IMR-90 (cell line): Measurements from ENCODE around the gene TFAP2A. TPM values are rescaled to one million over a fixed set of nuclear protein-coding genes. Genes with fewer than 3 reads are reported as not detected.

ENCODE experiments used
- ATAC-seq: fragments of 200-7000 bp; cut with Tn5 transposase; 2 replicates; pipeline ENCODE4 v1.9.1; 2020; ENCODE audit warnings: low read depth, mild to moderate bottlenecking, moderate library complexity
- BruUV-seq: library from RNA; stranded (reverse); fragments of 400-500 nt; replicated peaks from 2 replicates; lab custom pipeline; 2021; lab: Mats Ljungman, UMichigan
- CTCF ChIA-PET: fragments of 300-600 bp; formaldehyde crosslinking; extraction: SDS; loops from one replicate; lab custom pipeline; 2021; ENCODE audit warnings: antibody characterized with exemption; lab: Yijun Ruan, JAX
- POLR2A ChIA-PET: fragments of 300-600 bp; sonication (Branson Sonifier 250); formaldehyde crosslinking; loops from one replicate; lab custom pipeline; 2022; ENCODE audit warnings: antibody characterized with exemption; ENCODE audit not compliant: unreplicated experiment; lab: Charles Lee
- DNase-seq: peaks from one replicate; pipeline ENCODE4 v3.0.0; 2013
- H2AFZ ChIP-seq: replicated peaks from 2 replicates; pipeline ENCODE3; 2013; ENCODE audit warnings: low read length, mild to moderate bottlenecking; ENCODE audit not compliant: poor library complexity
- H2AK5ac ChIP-seq: 2 replicates; pipeline ENCODE4 v1.6.1; 2013; ENCODE audit warnings: low read depth, low read length, inconsistent platforms
- H2AK9ac ChIP-seq: replicated peaks from 2 replicates; pipeline ENCODE3; 2013; ENCODE audit warnings: mild to moderate bottlenecking, low read depth, low read length, moderate library complexity; ENCODE audit not compliant: poor library complexity
- H2BK120ac ChIP-seq: 2 replicates; pipeline ENCODE4 v1.6.1; 2013; ENCODE audit warnings: low read depth, low read length, inconsistent platforms
- H2BK15ac ChIP-seq: 3 replicates; pipeline ENCODE4 v1.6.1; 2013; ENCODE audit warnings: low read depth, low read length, inconsistent platforms
- H2BK20ac ChIP-seq: 2 replicates; pipeline ENCODE4 v1.6.1; 2013; ENCODE audit warnings: low read depth, mild to moderate bottlenecking, inconsistent platforms, low read length, moderate library complexity
- H2BK5ac ChIP-seq: 2 replicates; pipeline ENCODE4 v1.6.1; 2013; ENCODE audit warnings: mild to moderate bottlenecking, low read depth, low read length, inconsistent platforms; ENCODE audit not compliant: poor library complexity, severe bottlenecking
- H3K14ac ChIP-seq: replicated peaks from 2 replicates; pipeline ENCODE4 v1.6.1; 2013; ENCODE audit warnings: low read depth, low read length, inconsistent platforms
- H3K18ac ChIP-seq: 2 replicates; pipeline ENCODE4 v1.6.1; 2013; ENCODE audit warnings: low read depth, low read length, control low read depth
- H3K23ac ChIP-seq: 2 replicates; pipeline ENCODE4 v1.6.1; 2013; ENCODE audit warnings: low read depth, low read length, inconsistent platforms
- H3K27ac ChIP-seq: 2 replicates; pipeline ENCODE4 v1.5.1; 2013; ENCODE audit warnings: mild to moderate bottlenecking, control low read depth, low read length; ENCODE audit not compliant: insufficient read depth
- H3K27me3 ChIP-seq: 2 replicates; pipeline ENCODE4 v1.6.1; 2013; ENCODE audit warnings: low read length; ENCODE audit not compliant: control insufficient read depth, insufficient read depth
- H3K36me3 ChIP-seq: 2 replicates; pipeline ENCODE4 v1.6.1; 2013; ENCODE audit warnings: low read length, mixed read lengths; ENCODE audit not compliant: control insufficient read depth, insufficient read depth
- H3K4ac ChIP-seq: 2 replicates; pipeline ENCODE4 v1.6.1; 2013; ENCODE audit warnings: low read depth, low read length, inconsistent platforms
- H3K4me1 ChIP-seq: 2 replicates; pipeline ENCODE4 v1.6.1; 2013; ENCODE audit warnings: low read length, mixed read lengths; ENCODE audit not compliant: control insufficient read depth, insufficient read depth
- H3K4me2 ChIP-seq: 2 replicates; pipeline ENCODE4 v1.6.1; 2013; ENCODE audit warnings: low read depth, mild to moderate bottlenecking, control low read depth, low read length, moderate library complexity
- H3K4me3 ChIP-seq: 2 replicates; pipeline ENCODE4 v1.5.1; 2013; ENCODE audit warnings: low read depth, mild to moderate bottlenecking, control low read depth, low read length, moderate library complexity; ENCODE audit not compliant: insufficient read depth
- H3K56ac ChIP-seq: 2 replicates; pipeline ENCODE4 v1.6.1; 2013; ENCODE audit warnings: low read length, inconsistent platforms; ENCODE audit not compliant: insufficient read depth; ENCODE audit errors: extremely low read depth
- H3K79me1 ChIP-seq, 2 experiments: 2 replicates each; pipeline ENCODE4 v1.6.1; 2013; ENCODE audit warnings: low read length in 2 of 2, inconsistent platforms in 1 of 2, low read depth in 1 of 2
- H3K9ac ChIP-seq: 2 replicates; pipeline ENCODE4 v1.6.1; 2013; ENCODE audit warnings: low read depth, low read length, control low read depth
- H3K9me1 ChIP-seq: 2 replicates; pipeline ENCODE4 v1.6.1; 2013; ENCODE audit warnings: low read length, inconsistent platforms; ENCODE audit not compliant: insufficient read depth
- H3K9me3 ChIP-seq: 2 replicates; pipeline ENCODE4 v1.6.1; 2013; ENCODE audit warnings: low read length; ENCODE audit not compliant: control insufficient read depth, insufficient read depth
- H4K20me1 ChIP-seq: 2 replicates; pipeline ENCODE4 v1.6.1; 2013; ENCODE audit warnings: low read length, inconsistent platforms; ENCODE audit not compliant: insufficient read depth
- H4K5ac ChIP-seq: 2 replicates; pipeline ENCODE4 v1.6.1; 2013; ENCODE audit warnings: mild to moderate bottlenecking, low read depth, low read length, control low read depth
- H4K8ac ChIP-seq, 2 experiments: 2 replicates each; pipeline ENCODE4 v1.6.1; 2013; ENCODE audit warnings: low read depth in 2 of 2, low read length in 2 of 2, control low read depth in 1 of 2, inconsistent platforms in 1 of 2
- H4K91ac ChIP-seq: 2 replicates; pipeline ENCODE4 v1.6.1; 2013; ENCODE audit warnings: low read depth, low read length, inconsistent platforms; ENCODE audit not compliant: insufficient read depth
- BHLHE40 ChIP-seq: fragments of 150-350 bp; IDR thresholded peaks from 2 replicates; pipeline ENCODE4 v1.6.1; 2016; ENCODE audit warnings: mild to moderate bottlenecking, low read depth, low read length
- ELK1 ChIP-seq: fragments of 150-350 bp; IDR thresholded peaks from 2 replicates; pipeline ENCODE4 v1.6.1; 2016; ENCODE audit warnings: low read depth, mild to moderate bottlenecking, low read length, moderate library complexity, borderline replicate concordance
- MAZ ChIP-seq: IDR thresholded peaks from 2 replicates; pipeline ENCODE4 v1.6.1; 2012; ENCODE audit warnings: low read depth, mild to moderate bottlenecking, low read length, improper control_type of control experiment, moderate library complexity, borderline replicate concordance
- MXI1 ChIP-seq: IDR thresholded peaks from 2 replicates; pipeline ENCODE4 v1.6.1; 2012; ENCODE audit warnings: low read depth, mild to moderate bottlenecking, low read length, moderate library complexity, borderline replicate concordance
- NFE2L2 ChIP-seq: fragments of 150-350 bp; IDR thresholded peaks from 2 replicates; pipeline ENCODE4 v1.6.1; 2016; ENCODE audit warnings: low read depth, mild to moderate bottlenecking, low read length
- RCOR1 ChIP-seq: IDR thresholded peaks from 2 replicates; pipeline ENCODE4 v1.6.1; 2012; ENCODE audit warnings: mild to moderate bottlenecking, low read length, improper control_type of control experiment; ENCODE audit not compliant: insufficient replicate concordance
- RFX5 ChIP-seq: IDR thresholded peaks from 2 replicates; pipeline ENCODE4 v1.8.0; 2012; ENCODE audit warnings: low read depth, mild to moderate bottlenecking, low read length, moderate library complexity
- SMC3 ChIP-seq: fragments of 150-350 bp; IDR thresholded peaks from 2 replicates; pipeline ENCODE4 v1.6.1; 2016; ENCODE audit warnings: low read depth, mild to moderate bottlenecking, antibody characterized with exemption, low read length, moderate library complexity
- USF2 ChIP-seq: fragments of 150-350 bp; IDR thresholded peaks from 2 replicates; pipeline ENCODE4 v1.6.1; 2017; ENCODE audit warnings: mild to moderate bottlenecking, antibody characterized with exemption, low read length, low read depth
- WGBS, 2 experiments: methylation state at CpG; one replicate each; pipeline versions ENCODE4 v1.1.5 to v1.1.7; 2013; ENCODE audit warnings: missing lambda C conversion rate in 2 of 2; ENCODE audit not compliant: insufficient read length in 1 of 2; ENCODE audit errors: extremely low coverage in 2 of 2; 5-methylcytosine and 5-hydroxymethylcytosine counted together
- dilution Hi-C: fragments of 300-500 bp; cut with HindIII; formaldehyde crosslinking; loops from one replicate; pipeline ENCODE4 v1.14.3; 2018; ENCODE audit warnings: low sequenced_read_pairs; ENCODE audit not compliant: unreplicated experiment
- in situ Hi-C: fragments of 300-500 bp; cut with MboI; formaldehyde crosslinking; loops from 3 replicates; pipeline ENCODE4 v1.14.3; 2019; ENCODE audit warnings: low sequenced_read_pairs, inconsistent platforms, mixed read lengths
- intact Hi-C: fragments of 100-400 bp; cut with micrococcal nuclease; formaldehyde crosslinking; loops from 2 replicates; pipeline ENCODE4 v1.10.0; 2022
- polyA plus RNA-seq, 3 experiments: library from polyadenylated mRNA; depleted of rRNA; stranded (reverse); fragments of >200 nt; gene quantifications; 2 replicates each; pipeline ENCODE4 v1.2.3, GENCODE V29; 2012; ENCODE audit warnings: low replicate concordance in 1 of 3
- total RNA-seq: library from RNA; depleted of rRNA; stranded (reverse); fragments of >200 nt; gene quantifications from 2 replicates; pipeline ENCODE4 v1.2.3, GENCODE V29; 2012

The TFAP2A gene
- total and polyA plus RNA-seq, 2 of the 4 experiments (the other 2 are of a cell fraction): 0.72 to 7.1 TPM

- Histone ChIP-seq H3K9ac (no peak overlapping the region), H3K14ac (no peak overlapping the region), H3K36me3 (no peaks in the 10 kb centered on the region), H2AFZ (no peak overlapping the region), H4K91ac (no peak overlapping the region), H2BK15ac (no peak overlapping the region), H3K18ac (no peak overlapping the region; the same call in 1 of the 2 replicates), H2AK5ac (no peak overlapping the region), H2AK9ac (no peak overlapping the region), H2BK5ac (no peak overlapping the region), H4K8ac (no peak overlapping the region), H4K5ac (no peak overlapping the region), H3K9me1 (no peaks in the 10 kb centered on the region), H3K4ac (no peak overlapping the region), H3K4me3 (no peak overlapping the region), H3K23ac (no peak overlapping the region), H2BK20ac (no peak overlapping the region), H3K27me3 (no peaks in the 10 kb centered on the region), H3K9me3 (no peaks in the 10 kb centered on the region), H4K20me1 (no peaks in the 10 kb centered on the region), H2BK120ac (no peak overlapping the region), H3K4me2 (no peak overlapping the region), H3K56ac (no peak overlapping the region), H3K4me1 (no peaks in the 10 kb centered on the region), H3K27ac (no peak overlapping the region), H3K79me1 (no peaks in the 10 kb centered on the region)
- TF ChIP-seq RFX5 (no peak), BHLHE40 (no peak), ELK1 (no peak), RCOR1 (no peak), MAZ (no peak), MXI1 (no peak), SMC3 (no peak), USF2 (no peak), NFE2L2 (no peak)
- ChIA-PET POLR2A (no interaction called here), CTCF (no interaction called here)
- dilution Hi-C loops: no loop called here
- BruUV-seq: no TSS peak
- no CpG with 5 or more reads among the region's 7 CpGs for WGBS, 2 experiments
- DNase-seq: no peak
- no peak for ATAC-seq
- in situ Hi-C loops: no loop called here
- intact Hi-C loops: no loop called here
Observed at GRCh38 chr6:10431423-10432164, 16.7 kb upstream of the TFAP2A start.
